Astrocyte (in vitro differentiated cells and primary cell): ENCODE data around the gene TTC34.

ENCODE experiments used
- CTCF ChIP-seq: IDR thresholded peaks from 2 replicates; pipeline ENCODE4 v1.5.1; 2011; ENCODE audit warnings: low read depth, mild to moderate bottlenecking, inconsistent platforms, low read length, moderate library complexity; ENCODE audit not compliant: insufficient read depth
- EZH2 ChIP-seq: IDR thresholded peaks from 2 replicates; pipeline ENCODE4 v1.6.1; 2012; ENCODE audit warnings: mild to moderate bottlenecking, low read length, inconsistent platforms; ENCODE audit not compliant: insufficient read depth

GRCh38 chr1:2783069-2783434 is 18.4 kb downstream of the TTC34 start:
- TF ChIP-seq CTCF (no peak), EZH2 (no peak)
